ENCODE results near the gene GDF9.
"Not testable (repeated sequence)": the region's sequence is repeated elsewhere in the genome, so short reads cannot be mapped to it uniquely, and the experiment has no call there.

GDF9 gene

GRCh38 chr5:132871459-132872284 is 5.4 kb upstream of the GDF9 start:
- DNase-seq = no peak

DNA sequence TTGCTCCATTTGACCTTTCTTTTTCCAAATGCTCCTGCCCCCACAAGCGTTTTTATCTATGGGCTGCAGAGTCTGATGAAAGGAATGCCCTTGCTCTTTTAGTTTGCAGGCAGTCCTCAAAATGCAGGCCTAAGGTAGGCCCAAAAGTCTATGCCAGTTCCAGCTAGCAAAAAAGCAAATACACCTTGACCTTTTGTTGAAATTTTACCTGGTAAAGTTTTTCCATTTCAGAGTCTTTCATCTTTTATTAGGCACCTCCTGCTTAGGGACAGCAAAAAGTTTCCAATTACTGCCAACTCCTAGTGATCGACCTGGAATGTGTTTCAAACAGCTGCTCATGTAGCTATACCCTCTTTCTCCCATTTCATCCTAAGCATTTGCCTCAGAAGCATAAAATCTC is 4.5 kb upstream of the GDF9 start:
- no peak for DNase-seq

DNA sequence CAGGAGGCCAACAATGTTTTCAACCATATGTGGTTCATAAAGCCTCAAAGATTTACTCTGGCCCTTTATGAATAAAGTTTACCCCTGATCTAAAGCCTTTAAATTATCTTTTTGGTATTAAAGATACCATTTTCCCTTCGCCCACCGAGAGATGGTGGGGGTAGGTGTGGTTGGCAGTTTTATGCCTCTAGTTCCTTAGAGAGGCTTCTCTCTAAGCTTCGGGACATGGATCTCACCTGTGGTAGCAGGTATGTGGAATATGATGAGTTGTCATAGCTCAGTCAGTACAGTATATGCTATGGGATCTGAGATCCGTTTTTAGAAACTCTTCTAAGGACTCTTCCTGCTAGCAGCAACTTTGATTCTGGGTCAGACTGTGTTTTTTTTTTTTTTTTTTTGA is 2.5 kb upstream of the GDF9 start:
- DNase-seq = no peak

DNA sequence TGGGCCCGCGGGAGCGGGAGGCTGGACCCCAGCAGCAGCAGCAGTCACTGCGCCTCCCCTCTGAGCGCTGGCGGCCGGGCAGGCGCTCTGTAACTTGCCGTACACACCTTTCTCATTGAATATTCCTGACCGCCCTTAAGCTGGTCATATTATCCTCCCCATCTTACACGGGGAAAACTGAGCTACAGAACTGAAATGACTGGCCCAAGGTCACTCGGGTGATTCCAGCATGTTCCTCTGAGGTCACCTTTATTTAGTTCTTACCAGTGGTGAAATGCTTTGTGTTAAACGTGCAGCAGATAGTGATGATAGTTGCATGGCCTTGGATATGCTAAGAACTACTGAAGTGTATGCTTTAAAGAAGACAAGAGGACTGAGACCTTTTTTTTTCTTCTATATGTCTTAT is 780 bp upstream of the GDF9 start:
- DNase-seq = no peak

DNA sequence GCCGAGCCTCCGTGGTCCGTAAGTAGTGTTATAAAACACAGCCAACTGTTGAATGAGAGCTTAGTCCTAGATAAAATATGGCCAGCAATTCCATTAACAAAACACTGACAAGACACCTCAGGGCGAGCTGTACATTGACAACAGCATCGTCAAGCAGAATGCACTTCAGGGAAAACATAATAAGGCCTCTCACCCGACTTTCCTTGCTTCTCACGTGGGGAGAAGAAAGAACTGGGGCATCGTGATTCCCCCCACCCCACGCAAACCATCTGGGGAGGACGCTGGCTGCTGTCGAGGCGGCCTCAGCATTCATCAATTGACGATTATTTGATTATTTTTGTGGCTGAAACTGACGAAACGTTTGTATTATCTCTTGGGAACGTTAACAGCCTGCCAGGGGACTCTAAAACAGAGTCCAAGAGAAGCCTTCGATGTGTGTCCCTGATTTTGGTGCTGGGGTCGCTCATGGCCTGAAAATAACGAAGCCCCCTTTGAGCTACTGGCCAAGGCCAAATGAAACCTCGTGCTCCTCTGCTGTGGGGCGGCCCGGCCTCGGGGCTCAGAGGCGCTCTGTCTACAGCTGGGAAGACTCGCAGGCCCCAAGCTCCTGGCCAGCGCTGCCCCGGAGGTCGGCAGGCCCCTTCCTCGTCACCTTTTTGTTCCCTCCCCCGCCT is 464 bp downstream of the GDF9 start:
- no peak for DNase-seq

GRCh38 chr5:132860742-132861141 is 5.5 kb downstream of the GDF9 start:
- no peak for DNase-seq

DNA sequence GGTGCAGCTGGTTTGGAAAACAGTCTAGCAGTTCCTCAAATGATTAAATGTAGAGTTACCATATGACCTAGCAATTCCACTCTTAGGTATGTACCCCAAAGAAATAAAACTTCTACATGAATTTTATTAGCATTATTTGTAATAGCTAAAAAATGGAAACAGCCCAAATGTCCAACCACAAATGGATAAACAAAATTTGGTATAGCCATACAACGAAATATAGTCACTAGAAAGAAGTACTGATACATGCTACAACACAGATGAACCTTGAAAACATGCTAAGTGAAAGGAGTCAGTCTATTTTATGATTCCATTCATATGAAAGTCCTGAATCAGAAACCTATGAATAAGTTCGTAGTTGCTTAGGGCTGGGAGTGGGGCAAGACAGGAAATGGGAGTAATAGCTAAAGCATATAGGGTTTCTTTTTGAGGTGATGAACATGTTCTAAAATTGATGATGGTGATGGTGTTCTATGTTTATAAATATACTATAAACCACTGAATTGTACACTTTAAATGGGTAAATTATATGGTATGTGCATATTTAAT is 6.3 kb downstream of the GDF9 start:
- no peak for DNase-seq

- no peak for DNase-seq
Observed at GRCh38 chr5:132856011-132856410, 10.3 kb downstream of the GDF9 start.

DNA sequence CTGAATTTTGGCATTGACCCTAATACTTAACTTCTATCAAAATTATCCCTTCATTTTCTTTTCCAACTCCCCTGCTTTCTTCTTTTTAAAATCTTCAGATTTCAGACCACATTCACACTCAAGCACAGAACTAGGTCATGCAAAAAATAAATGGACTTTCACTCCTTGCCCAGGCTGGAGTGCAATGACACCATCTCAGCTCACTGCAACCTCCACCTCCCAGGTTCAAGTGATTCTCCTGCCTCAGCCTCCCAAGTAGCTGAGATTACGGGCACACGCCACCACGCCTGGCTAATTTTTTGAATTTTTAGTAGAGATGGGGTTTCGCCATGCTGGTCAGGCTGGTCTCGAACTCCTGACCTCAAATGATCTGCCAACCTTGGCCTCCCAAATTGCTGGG is 11.3 kb downstream of the GDF9 start:
- not testable (repeated sequence) for DNase-seq

GRCh38 chr5:132854301-132854700 is 12.0 kb downstream of the GDF9 start:
- DNase-seq = no peak

DNA sequence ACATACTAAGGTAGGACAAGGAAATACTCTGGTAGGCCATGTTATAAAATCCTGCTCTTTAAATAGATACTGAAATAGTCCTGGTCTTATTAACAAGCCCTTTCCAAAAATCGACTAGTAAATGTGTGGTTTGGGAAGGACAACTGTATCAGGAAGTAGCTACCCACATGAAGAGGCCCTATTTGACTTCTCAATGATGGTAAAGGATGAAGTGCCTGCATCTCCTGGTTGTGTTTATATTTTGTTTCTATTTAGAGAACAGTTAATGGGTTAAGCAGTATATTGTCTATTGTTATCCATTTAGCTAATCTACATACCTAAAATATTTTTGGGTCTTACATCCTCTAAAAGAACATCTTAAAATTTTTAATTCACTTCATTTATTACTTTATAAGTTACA is 12.5 kb downstream of the GDF9 start:
- DNase-seq = no peak

GRCh38 chr5:132853323-132853722 is 12.9 kb downstream of the GDF9 start:
- no peak for DNase-seq

DNA sequence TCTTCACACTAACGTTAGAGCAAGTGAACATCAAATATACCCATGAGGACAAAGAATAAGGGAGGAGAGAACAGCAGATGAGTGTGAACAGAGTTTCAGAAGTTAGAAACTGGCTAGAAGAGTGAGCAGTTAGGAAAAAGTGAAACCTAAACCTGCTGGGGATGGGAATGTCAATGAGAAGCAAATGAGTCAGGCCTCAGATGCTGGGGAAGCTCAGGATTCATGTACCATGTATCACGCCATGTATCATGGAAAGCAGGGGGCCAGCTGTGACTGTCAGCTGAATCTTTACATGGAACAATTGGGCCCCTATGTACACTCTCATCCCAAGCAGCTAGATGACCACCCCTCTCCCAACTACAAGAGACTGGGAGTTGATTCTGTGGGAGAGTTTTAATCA is 16.2 kb downstream of the GDF9 start:
- no peak for DNase-seq

GRCh38 chr5:132849347-132849746 is 16.9 kb downstream of the GDF9 start:
- DNase-seq = no peak

DNA sequence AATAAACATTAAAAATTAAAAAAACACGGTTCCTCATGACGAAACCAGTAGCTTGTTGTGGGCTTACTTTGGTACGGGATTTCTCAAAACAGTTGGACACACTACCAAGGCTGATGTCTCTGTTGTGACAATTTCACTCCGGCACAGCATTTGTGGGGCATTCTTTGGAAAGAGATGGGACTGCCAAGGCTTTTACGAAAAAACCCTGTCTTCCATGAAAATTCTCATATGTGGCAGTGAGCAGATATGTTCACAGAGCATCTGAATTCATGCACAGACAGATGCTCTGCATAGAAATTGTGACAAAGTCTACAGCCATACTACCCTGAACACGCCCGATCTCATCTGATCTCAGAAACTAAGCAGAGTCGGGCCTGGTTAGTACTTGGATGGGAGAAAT is 18.0 kb downstream of the GDF9 start:
- no peak for DNase-seq

- DNase-seq = no peak
Observed at GRCh38 chr5:132841305-132841704, 25.0 kb downstream of the GDF9 start.

DNA sequence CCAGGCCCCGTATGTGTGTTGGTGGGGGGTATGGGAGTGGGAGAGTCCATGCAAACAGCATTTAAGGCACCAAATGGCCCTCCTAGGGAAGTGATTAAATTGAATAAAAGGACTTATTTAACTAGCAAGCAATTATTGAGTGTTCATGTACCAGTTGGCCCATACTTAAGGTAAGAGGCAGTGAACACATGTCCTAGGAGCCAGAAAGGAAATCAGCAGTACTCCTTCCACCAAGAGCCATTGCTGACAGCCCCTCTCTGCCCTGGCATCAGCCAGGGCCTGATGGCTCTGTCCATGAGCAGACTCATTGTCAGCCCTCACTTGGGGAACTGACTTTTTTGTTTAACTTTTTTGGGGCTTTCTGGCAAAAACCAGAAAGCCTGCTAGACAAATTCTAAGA is 25.4 kb downstream of the GDF9 start:
- DNase-seq = no peak

DNA sequence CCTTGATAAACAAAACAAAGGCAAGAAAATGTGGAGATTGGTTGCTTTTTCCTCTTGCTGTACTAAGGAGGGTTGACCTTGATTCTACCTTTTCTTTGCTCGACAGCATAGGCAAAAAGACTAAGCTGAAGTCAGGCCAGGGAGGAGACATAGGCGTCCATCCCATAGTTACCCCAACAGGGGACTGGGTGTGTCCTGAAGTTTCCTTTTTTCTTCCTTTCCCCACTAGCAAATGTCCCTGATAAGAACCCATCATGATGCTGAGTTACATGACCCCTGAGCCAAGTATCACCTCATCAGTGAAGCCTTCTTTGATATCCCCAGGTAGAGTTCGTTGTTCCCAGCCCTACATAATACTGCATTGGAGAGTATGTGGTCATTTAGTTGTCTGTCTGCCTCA is 26.0 kb downstream of the GDF9 start:
- no peak for DNase-seq

DNA sequence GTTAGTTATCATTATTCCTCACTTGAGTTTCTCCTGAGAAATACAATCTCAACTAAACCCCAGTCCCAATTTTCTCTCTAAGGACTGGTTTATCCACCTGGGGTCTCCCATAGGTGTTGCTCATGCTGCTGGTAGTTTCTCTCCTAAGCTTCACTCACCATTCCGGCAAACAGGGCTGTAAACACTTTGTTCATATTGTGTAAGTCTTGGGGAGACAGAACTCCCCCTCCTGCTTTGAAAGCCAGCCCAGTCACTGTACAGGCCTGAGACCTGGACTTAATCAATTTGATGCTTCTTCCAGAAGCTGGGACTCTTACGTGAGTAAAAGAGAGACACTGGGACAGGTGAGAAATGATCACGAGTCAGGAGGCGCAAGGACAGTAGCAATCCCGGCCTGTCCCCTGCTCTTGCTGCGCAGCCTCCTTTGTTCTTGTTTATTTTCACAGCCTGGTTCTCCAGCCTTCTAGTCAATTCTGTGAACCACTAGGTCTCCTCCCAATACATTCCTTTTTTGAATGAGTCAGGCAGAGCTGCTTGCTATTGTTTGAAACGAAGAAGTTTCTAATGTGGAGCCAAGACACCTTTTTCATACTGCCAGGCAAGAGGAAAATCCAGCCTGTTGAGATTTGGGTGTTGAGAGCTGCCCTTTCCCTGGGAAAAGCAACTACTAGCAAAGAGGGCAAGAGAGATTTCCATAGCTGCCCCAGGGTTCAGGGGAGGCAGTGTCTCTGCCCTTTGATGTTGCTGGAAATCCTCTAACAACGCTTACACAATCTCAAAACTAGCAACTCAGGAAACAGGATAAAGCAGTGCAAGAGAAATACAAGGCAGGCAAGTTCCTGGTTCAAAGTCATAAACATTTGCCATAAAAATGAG is 26.6 kb downstream of the GDF9 start:
- no peak for DNase-seq

DNA sequence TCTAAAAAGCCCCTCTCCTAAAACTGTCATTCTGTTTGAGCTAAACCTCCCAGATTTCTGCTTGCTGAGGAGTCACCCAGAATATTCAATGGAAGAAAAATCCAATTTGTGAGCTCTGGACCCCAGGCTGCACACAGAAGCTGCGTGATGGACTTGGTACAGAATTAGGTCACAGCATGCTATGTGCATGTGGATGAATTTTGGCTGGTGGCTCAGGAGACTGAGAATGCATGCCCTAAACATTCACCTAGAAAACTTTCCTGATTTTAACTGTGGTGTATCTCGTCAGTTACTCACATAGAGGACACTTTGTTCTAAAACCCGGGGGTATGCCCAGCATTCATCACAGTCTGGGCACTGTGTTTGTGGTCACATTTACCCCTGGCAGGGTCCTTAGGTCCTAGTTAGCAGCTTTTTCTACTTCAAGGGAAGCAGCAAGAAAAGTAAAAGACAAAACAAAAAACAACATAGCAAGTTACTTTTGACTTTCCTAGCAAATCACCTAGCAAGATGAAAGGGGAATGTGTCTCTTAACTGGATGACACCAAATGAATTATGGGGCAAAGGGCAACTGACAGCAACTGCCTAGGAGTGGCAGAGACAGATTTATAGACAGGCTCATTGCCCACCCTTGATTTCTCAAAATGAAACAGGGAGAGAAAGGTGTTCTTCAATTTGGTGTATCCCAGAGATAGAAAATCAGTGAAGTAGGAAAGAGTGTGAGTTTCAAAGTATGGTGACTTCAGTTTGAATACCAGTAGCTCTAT is 27.6 kb downstream of the GDF9 start:
- DNase-seq = no peak

- no peak for DNase-seq
Observed at GRCh38 chr5:132837868-132838267, 28.4 kb downstream of the GDF9 start.

DNA sequence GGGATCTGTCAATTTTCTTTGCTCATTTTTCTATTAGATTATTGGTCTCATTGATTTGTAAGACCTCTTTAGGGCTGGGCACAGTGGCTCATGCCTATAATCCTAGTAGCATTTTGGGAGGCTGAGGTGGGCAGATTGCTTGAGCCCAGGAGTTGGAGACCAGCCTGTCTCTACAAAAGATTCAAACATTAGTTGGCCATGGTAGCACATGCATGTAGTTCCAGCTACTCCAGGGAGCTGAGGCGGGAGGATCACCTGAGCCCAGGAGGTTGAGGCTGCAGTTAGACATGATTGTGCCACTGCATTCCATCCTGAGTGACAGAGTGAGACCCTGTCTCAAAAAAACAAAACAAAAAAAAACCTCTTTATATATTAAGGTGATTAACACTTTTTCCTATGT is 29.4 kb downstream of the GDF9 start:
- DNase-seq = no peak

DNA sequence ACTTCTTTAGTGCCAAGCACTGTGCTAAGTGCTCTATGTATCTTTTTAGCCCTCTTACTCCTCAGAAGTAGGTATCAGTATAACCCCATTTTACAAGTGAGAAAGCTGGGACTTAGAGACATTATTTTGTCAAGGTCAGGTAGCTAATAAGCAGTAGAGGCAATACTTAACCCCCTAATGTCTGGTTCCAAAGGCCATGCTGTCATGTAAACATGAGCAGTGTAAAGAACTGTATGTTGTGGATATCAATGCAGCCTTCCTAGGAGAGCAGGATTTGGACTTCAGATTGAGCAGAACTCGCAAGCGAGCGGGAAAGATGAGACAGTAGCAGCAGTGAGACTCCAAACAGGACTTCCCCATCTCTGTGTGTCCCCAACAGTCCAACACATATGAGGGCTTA is 32.2 kb downstream of the GDF9 start:
- no peak for DNase-seq

All from DMS79 (cell line).